CD4-positive, alpha-beta T cell (primary cell): ENCODE data around the gene GGT7. TPM values are rescaled to one million over a fixed set of nuclear protein-coding genes. Genes with fewer than 3 reads are reported as not detected.
A peak's percentile ranks its signal among the peaks of the same experiment; 100 is the strongest.

ENCODE experiments used
- ATAC-seq: fragments of 200-7000 bp; cut with Tn5 transposase; one replicate; pipeline ENCODE4 v1.10.0; 2022; ENCODE audit warnings: mild to moderate bottlenecking; ENCODE audit not compliant: poor library complexity
- CTCF ChIA-PET: fragments of 350-600 bp; sonication (Branson Sonifier 250); formaldehyde crosslinking; loops from one replicate; lab custom pipeline; 2021; ENCODE audit warnings: antibody characterized with exemption, inconsistent platforms; lab: Charles Lee
- POLR2A ChIA-PET: fragments of 350-600 bp; sonication (Branson Sonifier 250); formaldehyde crosslinking; loops from one replicate; lab custom pipeline; 2021; ENCODE audit warnings: antibody characterized with exemption, inconsistent platforms; lab: Charles Lee
- DNase-seq, 14 experiments: peaks; one replicate each; pipeline ENCODE4 v3.0.0-alpha.2; 2013 to 2020; ENCODE audit warnings: mixed read lengths in 2 of 14
- H3K27ac ChIP-seq, 2 donors: one replicate each; pipeline versions ENCODE4 v1.5.1 to v1.7.0; 2013; ENCODE audit warnings: low read length in 2 of 2, low read depth in 1 of 2, mild to moderate bottlenecking in 1 of 2
- H3K27me3 ChIP-seq, 2 experiments: 1 replicate in 1 of 2; 2 replicates in 1 of 2; pipeline versions ENCODE4 v1.6.1 to v1.7.0; 2013; ENCODE audit warnings: low read length in 2 of 2, control low read depth in 1 of 2, mild to moderate bottlenecking in 1 of 2, moderate library complexity in 1 of 2; ENCODE audit not compliant: insufficient read depth in 2 of 2, control insufficient read depth in 1 of 2
- H3K36me3 ChIP-seq: one replicate; pipeline ENCODE4 v1.6.1; 2013; ENCODE audit warnings: low read length, control low read depth; ENCODE audit not compliant: insufficient read depth
- H3K4me1 ChIP-seq: one replicate; pipeline ENCODE4 v1.6.1; 2013; ENCODE audit warnings: low read length, control low read depth; ENCODE audit not compliant: insufficient read depth
- H3K4me3 ChIP-seq: one replicate; pipeline ENCODE4 v1.5.1; 2013; ENCODE audit warnings: mild to moderate bottlenecking, low read length, moderate library complexity
- H3K9me3 ChIP-seq, 2 experiments: 1 replicate in 1 of 2; 2 replicates in 1 of 2; pipeline versions ENCODE4 v1.6.1 to v1.7.0; 2013; ENCODE audit warnings: low read length in 2 of 2, mild to moderate bottlenecking in 2 of 2, control low read depth in 1 of 2, moderate library complexity in 1 of 2; ENCODE audit not compliant: control insufficient read depth in 1 of 2, insufficient read depth in 1 of 2
- H3K27ac Mint-ChIP-seq: one replicate; pipeline ENCODE4 v1.8.0; 2020; ENCODE audit warnings: mixed read lengths
- H3K27me3 Mint-ChIP-seq: one replicate; pipeline ENCODE4 v1.8.0; 2021; ENCODE audit warnings: mixed read lengths
- H3K36me3 Mint-ChIP-seq: one replicate; pipeline ENCODE4 v1.8.0; 2021; ENCODE audit warnings: low read depth, mixed read lengths
- H3K4me1 Mint-ChIP-seq: one replicate; pipeline ENCODE4 v1.8.0; 2021; ENCODE audit warnings: low read depth, mixed read lengths
- H3K4me3 Mint-ChIP-seq: one replicate; pipeline ENCODE4 v1.8.0; 2020; ENCODE audit warnings: mild to moderate bottlenecking, mixed read lengths
- H3K9me3 Mint-ChIP-seq: one replicate; pipeline ENCODE4 v1.8.0; 2020; ENCODE audit warnings: mixed read lengths
- CTCF ChIP-seq: fragments of 200-600 bp; IDR thresholded peaks from one replicate; pipeline ENCODE4 v1.8.0; 2022; ENCODE audit warnings: antibody characterized with exemption, mild to moderate bottlenecking
- intact Hi-C, 2 experiments: fragments of 100-400 bp; cut with DNase I in 1 of 2; cut with micrococcal nuclease in 1 of 2; formaldehyde crosslinking; loops; one replicate each; pipeline versions ENCODE4 v1.15.1 to v1.9.0; 2023 to 2025; cut with DNase I, micrococcal nuclease
- total RNA-seq, 174 experiments: library from RNA in 2 of 174; stranded (reverse) in 2 of 174; gene quantifications; one replicate each; pipeline ENCODE4 v1.2.3 and lab custom pipeline; 2021 to 2026

The GGT7 gene
- total RNA-seq, 2 experiments from 2014 or later, result 32.4 to 32.6 TPM

DNA sequence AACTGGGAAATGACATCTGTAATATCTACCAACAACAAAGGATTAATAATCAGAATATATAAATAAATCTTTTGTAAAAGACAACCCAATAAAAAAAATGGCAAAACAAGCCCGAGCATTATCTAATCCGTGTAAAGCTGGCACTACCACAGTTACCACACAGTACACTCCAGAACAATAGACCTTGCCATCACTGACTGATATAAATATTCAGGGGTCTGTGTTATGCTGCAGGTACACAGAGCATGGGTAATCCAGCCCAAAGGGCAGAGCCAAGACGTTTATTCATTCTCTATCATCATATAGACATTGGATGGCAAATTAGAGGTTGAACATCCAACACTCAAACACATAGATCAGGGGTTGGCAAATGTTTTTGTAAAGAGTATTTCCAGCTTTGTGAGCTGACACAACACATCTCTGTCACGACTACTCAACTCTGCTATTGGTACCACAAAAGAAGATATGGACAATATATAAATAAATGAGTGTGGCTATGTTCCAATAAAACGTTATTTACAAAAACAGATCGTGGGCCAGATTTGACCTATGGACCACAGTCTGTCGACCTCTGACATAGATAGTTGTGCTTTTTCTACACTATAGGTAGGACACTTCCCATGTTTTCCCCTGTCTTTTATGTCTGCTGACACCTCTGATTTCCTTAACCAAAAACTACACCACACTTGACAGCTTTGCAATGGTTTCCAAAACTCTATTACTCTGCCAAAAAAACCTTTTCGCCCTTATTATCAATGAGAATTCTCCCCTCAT, 51.7 kb downstream of the GGT7 start:
- H3K9me3 ChIP-seq, result no peaks in the 10 kb centered on the region

GRCh38 chr20:34817801-34818200, 54.9 kb downstream of the GGT7 start:
- H3K27ac Mint-ChIP-seq, result no peak overlapping the region

More for the DNA sequence above, 51.7 kb downstream of the GGT7 start:
- Mint-ChIP-seq H3K9me3 (no peaks in the 10 kb centered on the region), H3K27me3 (no peaks in the 10 kb centered on the region), H3K4me3 (peak overlapping the region; percentile 47), H3K4me1 (peaks cover 79% of the 10 kb centered on the region), H3K36me3 (peaks cover 22% of the 10 kb centered on the region), H3K27ac (no peak overlapping the region)
- ATAC-seq (no peak), DNase-seq (no peak)
- POLR2A ChIA-PET, result no interaction called here
- no peak for TF ChIP-seq CTCF
- Histone ChIP-seq H3K27me3 (no peaks in the 10 kb centered on the region), H3K27ac (no peak overlapping the region), H3K4me1 (peaks cover 43% of the 10 kb centered on the region), H3K36me3 (no peaks in the 10 kb centered on the region), H3K4me3 (no peak overlapping the region)
- CTCF ChIA-PET, result interaction anchor here (0.7 kb wide), 1 partner anchor 91 kb away, joined by 3 read pairs; no protein-coding TSS in a partner anchor
- intact Hi-C loops, result loop anchor here in 1 of 2 experiments (5.0 kb wide), 2 partner anchors 456 to 519 kb away; partner anchors contain the start of genes AHCY and MMP24OS

GRCh38 chr20:34817072-34817471, 55.6 kb downstream of the GGT7 start:
- no peaks in the 10 kb centered on the region for H3K9me3 ChIP-seq
- no peak for TF ChIP-seq CTCF
- DNase-seq (no peak), ATAC-seq (no peak)
- H3K4me1 ChIP-seq, result peaks cover 17% of the 10 kb centered on the region
- ChIA-PET POLR2A (no interaction called here), CTCF (no interaction called here)
- H3K27ac Mint-ChIP-seq, result no peak overlapping the region
- no peak overlapping the region for H3K27ac ChIP-seq
- no peaks in the 10 kb centered on the region for H3K27me3 ChIP-seq
- no peak overlapping the region for H3K4me3 ChIP-seq
- no peaks in the 10 kb centered on the region for H3K9me3 Mint-ChIP-seq
- H3K27me3 Mint-ChIP-seq, result no peaks in the 10 kb centered on the region
- no peaks in the 10 kb centered on the region for H3K36me3 ChIP-seq
- H3K36me3 Mint-ChIP-seq, result peaks cover 12% of the 10 kb centered on the region
- intact Hi-C loops, result no loop called here
- H3K4me3 Mint-ChIP-seq, result no peak overlapping the region
- H3K4me1 Mint-ChIP-seq, result peaks cover 59% of the 10 kb centered on the region

More at GRCh38 chr20:34817801-34818200, 54.9 kb downstream of the GGT7 start:
- ChIA-PET CTCF (interaction anchor here (0.9 kb wide), 1 partner anchor 22 kb away, joined by 5 read pairs; no protein-coding TSS in a partner anchor), POLR2A (no interaction called here)
- Histone ChIP-seq H3K36me3 (no peaks in the 10 kb centered on the region), H3K4me1 (peaks cover 22% of the 10 kb centered on the region), H3K27ac (no peak overlapping the region), H3K9me3 (no peaks in the 10 kb centered on the region), H3K4me3 (no peak overlapping the region), H3K27me3 (no peaks in the 10 kb centered on the region)
- Mint-ChIP-seq H3K27me3 (no peaks in the 10 kb centered on the region), H3K9me3 (no peaks in the 10 kb centered on the region), H3K36me3 (peaks cover 12% of the 10 kb centered on the region), H3K4me1 (peaks cover 62% of the 10 kb centered on the region), H3K4me3 (no peak overlapping the region)
- no peak for TF ChIP-seq CTCF
- no peak for DNase-seq
- no peak for ATAC-seq
- intact Hi-C loops, result no loop called here
